HG03045 (cell line): ENCODE data around the gene COPG2.
"Not testable (repeated sequence)": the region's sequence is repeated elsewhere in the genome, so short reads cannot be mapped to it uniquely, and the experiment has no call there.

ENCODE experiments used
- ATAC-seq: cut with Tn5 transposase; IDR thresholded peaks from one replicate; pipeline ENCODE4 v1.9.1; 2021; ENCODE audit warnings: mild to moderate bottlenecking, moderate library complexity; ENCODE audit not compliant: unreplicated experiment

Gene COPG2

DNA sequence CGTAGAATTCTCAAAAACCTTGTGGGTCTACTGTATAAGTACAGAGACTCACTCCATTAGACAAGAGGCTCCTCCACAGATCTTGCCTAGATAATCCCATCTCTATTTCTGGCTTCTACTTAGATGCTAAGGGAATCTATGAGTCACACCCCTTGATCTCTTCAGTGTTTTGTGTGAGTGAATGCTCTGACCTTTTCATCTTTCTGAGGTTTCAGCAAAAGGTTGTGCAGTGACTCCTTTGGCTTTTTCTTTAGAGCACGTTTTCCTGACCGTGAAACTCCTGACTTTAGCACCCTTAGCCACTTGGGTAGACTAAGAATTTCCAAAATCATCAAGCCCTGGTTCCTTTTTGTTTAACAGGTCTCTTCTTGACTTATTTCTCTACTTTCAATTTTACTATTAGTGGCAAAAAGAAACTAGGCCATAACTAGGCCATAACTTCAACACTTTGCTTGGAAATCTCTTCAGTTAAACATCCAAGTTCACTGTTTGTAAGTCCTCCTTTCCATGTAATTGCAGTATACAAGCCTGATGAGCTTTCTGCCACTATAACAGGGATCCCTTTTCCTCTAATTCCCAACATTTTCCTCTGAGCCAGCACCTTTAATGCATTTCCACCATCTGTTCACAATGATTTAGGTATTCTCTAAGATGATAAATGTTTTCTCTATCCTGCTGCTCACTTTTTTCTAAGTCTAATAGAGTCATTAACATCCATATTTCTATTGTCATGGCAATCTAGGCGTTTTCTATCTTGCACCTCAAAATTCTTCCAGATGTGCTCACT is 19.4 kb downstream of the COPG2 start:
- ATAC-seq, result peak; percentile 81

DNA sequence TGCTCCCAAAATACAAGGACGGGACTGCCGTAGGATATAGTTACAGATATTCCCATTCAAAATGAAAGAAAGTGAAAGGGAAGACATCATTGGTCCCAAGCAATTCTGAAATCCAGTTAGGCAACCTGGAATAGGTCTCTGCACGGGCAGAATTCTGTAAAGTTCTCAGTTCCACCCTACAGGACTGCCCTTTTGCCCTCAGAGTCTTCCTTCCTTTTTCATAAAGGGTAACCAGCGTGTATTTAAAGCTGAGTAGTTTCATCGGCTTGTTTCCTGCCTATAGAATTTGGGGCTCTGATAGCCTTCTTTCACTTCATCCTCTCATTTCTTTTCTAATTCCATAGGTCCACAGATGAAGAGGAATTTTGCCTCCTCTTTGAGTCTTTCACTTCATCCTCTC is 20.0 kb downstream of the COPG2 start:
- ATAC-seq, result peak; percentile 36

DNA sequence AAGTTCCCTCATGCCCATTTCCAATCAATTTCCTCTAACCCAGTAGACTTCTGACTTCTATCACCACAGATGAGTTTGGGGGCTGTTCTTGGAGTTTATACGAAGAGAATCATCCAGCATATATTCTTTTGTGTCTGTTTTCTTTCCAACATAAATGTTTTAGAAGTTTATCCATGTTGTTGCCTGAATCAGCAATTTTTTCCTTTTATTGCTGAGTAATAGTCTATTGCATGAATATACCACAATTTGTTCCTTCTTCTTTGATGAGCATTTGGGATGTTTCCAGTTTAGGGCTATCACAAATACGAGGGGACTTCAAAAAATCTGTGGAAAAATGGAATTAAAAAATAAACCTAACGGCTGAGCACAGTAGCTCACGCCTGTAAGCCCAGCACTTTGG is 26.2 kb downstream of the COPG2 start:
- no peak for ATAC-seq

DNA sequence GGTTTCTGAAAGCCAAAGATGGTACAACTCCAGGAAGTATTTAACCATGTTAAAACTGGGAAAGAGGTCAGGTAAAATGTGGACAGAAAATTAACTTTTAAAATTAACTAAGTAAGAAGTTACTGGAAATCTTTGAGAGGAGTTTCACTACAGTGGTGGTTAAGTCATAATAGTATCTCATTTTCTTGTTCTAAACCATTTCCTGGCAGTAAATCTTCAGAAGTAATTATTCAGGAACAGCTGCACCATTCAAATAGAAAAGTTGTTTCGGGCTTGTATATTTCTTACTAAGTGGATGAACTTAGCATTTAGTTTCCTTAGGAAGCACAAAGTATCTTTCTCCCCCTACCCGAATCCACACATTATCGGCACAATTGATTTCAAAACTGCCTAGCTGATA is 27.1 kb downstream of the COPG2 start:
- ATAC-seq, result no peak

DNA sequence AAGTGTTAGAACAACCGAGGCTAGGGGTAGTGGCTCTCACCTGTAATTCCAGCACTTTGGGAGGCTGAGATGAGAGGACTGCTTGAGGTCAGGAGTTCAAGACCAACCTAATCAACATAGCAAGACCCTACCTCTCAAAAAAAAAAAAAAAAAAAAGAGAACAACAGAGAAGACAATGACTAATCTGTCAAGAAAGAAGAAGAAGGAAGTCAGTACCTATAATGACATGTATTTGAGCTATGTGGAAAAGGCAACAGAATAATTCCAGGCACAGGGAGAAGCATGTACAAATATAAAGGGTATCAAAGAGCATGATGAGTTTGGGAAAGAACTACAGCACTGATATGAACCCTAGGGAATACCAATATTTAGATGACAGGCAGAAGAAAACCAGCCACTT is 27.5 kb downstream of the COPG2 start:
- ATAC-seq, result no peak

DNA sequence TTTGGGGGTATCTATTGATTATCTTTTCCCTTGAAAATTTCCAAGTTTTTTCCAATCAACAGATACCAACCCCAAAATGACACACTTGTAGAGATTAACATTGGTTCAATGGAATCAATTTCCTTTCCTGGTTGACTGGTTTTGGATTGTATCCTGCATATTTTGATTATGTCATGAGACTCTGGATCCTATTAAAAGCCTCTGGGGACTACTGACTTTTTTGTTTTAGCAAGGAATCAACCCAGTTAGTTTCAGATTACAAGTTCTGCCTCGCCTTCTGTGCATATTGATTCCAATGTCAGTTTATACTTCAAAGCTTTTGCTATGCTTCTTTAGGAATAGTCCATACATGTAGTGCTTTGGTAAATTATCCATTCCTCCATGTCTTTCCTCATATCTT is 29.2 kb downstream of the COPG2 start:
- no peak for ATAC-seq

DNA sequence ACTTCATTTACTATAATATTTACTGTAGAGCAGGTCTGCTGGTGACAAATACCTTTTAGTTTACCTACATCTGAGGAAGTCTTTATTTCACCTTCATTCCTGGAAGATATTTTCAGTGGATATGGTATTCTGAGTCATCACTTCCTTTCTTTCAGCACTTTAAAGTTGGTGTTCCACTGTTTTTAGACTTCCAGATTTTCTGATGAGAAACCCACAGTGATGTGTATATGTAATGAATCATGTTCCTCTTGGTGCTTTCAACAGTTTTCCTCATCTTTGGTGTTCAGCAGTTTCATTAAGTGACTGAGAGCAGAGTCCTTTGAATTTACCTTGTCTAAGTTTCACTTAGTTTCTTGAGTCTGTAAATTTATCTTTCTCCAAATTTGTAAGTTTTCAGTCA is 36.4 kb downstream of the COPG2 start:
- no peak for ATAC-seq

DNA sequence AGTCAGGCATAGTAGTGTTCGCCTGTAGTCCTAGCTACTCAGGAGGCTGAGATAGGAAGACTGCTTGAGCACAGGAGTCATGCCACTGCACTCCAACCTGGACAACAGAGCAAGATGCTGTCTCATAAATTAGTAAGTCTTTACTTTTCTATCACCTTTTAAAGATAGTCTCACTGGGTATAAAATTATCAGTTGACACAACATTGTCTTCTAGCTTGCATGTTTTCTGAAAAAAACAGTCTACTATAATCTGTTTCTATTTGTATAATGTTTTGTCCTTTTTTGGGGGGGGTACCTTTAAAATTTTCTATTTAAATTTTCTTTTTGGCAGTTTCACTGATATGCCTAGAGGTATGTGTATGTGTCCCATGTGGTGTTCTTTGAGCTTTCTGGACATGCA is 39.6 kb downstream of the COPG2 start:
- no peak for ATAC-seq

DNA sequence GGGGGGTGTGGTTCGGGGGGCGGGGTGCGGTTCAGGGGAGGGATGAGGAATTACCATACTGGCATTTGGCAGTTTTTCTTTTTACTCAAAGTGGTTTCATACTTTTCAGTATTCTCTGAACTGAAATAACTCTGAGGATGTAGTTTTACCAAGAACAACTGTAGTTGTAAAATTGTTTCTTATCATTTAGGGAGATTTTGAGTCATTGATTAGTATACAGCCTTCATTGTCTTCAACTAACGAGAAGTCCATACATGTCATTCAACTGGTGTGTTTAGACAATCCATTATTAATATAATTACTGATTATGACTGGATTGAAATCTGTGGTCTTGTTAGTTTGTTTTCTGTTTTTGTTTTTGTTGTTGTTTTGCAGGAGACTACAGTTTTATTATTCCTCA is 40.8 kb downstream of the COPG2 start:
- no peak for ATAC-seq

DNA sequence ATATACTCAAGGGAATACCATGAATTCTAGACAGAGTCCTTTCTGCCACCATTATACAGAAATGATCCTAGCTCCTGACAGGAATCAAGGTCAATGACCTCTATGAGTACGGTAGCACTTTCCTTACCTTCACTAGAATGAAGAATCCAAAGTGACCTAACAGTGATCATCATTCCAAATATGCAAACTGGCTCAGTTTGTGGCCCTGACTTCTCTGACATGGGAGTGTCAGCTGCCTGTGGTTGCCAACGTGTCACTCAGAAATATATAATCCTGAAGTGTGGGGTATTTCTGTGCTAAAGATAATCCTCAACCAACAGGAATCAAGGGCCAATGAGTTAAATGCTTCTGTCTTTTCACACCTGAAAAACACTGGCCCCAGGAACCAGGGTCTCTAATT is 45.7 kb downstream of the COPG2 start:
- no peak for ATAC-seq

DNA sequence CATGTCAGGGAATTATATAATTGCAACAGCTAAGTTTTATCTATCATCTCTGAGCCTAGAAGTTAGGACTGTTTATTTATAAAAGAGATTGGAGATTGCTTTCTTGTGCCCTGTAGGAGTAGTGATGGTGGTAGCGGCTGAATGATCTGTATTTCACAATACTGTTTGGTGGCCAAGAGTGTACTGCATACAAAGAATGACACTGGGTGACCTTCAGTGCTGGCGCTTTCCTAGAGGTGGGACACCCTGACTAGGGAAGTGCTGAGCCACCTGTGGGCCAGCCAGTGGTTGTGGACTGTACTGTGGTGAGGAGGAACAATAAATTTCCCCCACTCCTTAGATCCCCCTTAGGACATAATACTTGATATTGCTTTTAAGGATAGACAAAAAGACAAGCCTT is 53.0 kb downstream of the COPG2 start:
- ATAC-seq, result no peak

DNA sequence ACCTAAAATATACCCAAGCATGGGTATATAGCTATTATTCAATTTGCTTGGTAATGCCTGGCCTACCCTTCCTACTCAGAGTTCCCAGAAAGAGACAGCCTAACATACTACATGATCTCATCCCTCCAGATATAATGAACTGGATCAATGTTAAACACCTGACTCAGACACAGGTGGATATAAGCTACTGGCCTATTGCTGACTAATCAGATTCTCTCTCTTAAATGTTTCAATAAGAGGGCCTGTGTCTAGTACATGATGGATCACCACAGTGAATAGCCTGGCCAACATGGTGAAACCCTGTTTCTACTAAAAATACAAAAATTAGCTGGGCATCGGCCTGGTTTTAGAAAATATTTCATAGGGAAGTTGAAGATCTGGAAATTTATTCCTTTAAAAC is 54.1 kb downstream of the COPG2 start:
- ATAC-seq, result no peak

DNA sequence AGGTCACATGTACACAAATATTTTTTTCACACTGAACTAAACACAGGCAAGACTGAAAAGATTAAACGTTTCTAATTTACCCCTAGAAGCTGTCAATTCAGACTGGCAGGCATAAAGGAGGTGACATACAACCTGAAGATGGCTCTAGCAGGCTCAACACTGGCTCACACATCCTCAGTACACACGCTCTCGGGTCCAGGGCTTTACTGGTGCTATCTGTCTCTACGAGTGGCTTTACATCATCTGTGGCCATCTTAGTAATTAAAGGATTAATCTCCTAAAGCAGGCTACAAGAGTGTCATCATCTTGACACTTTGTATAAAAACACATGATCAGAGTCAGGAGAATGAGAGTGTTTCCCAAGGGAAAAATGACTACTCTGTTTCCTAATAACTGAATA is 57.3 kb downstream of the COPG2 start:
- ATAC-seq, result no peak

DNA sequence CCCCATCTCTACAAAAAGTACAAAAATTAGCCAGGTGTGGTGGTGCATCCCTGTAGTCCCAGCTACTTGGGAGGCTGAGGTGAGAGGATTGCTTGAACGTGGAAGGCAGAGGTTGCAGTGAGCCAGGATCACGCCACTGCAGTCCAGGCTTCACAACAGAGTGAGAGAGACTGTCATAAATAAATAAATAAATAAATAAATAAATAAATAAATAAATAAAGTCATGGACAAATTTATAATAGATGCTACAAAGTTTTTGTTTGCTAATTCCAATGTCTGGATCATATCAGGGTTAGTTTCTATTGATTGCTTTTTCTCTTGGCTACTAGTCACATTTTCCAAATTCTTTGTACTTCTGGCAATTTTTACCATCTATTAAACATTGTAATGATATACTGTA is 61.5 kb downstream of the COPG2 start:
- not testable (repeated sequence) for ATAC-seq

DNA sequence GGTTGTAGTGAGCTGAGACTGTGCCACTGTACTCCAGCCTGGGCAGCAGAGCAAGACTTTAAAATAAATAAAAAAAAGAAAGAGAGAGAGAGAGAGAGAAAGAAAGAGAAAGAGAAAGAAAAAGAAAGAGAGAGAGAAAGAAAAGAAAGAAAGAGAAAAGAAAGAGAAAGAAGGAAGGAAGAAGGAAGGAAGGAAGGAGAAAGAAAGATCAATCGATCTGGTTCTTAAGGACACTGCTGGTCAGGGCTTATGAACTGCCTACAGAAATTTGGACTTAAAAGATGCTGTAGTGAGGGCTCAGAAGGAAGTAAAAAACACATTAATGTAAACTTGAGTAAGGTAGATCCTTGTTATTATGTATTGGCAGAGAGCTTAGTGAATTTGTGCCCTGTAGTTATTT is 62.4 kb downstream of the COPG2 start:
- no peak for ATAC-seq

DNA sequence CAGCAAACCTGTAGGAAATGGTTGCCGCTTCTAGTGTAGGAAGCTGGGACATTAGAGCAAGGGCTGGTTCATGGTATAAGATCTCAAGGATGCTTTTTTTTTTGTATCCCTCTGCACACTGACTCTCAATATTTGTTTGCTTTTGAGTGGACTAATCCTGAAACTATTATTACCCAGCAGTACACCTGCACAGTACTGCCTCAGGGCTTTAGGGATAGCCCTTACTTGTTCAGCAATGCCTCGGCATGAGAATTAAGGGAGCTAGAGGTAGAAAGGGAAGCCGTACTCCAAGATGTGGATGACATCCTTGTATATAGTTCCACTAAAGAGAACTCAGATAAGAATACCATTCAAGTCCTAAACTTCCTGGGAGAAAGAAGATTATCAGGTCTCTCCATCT is 70.5 kb downstream of the COPG2 start:
- ATAC-seq, result no peak

DNA sequence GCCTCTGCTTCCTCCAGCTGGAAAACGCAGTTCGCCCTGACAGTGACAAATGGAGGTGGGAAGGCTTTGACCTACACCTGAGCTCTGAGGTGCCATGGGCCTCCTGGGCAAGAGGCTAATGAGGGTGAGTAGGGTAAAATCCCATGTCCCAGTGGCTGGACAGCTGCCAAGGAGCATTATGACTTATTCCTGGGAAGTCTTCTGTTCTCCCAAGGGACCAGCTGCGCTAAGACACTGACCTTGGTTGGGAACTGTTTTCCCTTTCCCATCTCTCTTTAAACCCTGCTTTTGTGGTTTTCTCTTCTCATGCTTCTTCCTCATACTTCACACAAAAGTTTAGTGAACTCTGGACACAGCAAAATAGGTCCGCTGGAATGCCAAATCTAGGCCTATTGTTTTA is 72.6 kb downstream of the COPG2 start:
- no peak for ATAC-seq

DNA sequence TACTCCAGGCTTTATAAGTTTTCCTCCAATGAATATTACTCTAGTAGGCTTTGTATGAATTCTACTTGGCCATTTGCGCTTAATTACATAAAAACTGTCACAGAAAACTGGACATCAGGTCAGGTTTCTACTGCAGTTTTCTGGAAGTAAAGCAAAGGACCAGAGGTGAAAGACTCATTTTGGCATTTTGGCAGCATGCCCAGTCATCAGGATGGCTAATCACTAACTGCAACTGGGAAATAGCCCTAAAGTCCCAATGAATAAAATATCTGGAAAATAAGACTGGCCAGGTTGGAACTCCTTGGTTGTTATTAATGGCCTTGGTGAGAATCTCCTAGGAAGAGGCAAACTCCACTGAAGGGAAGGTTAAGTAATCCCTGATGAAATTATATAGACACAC is 75.5 kb downstream of the COPG2 start:
- no peak for ATAC-seq

DNA sequence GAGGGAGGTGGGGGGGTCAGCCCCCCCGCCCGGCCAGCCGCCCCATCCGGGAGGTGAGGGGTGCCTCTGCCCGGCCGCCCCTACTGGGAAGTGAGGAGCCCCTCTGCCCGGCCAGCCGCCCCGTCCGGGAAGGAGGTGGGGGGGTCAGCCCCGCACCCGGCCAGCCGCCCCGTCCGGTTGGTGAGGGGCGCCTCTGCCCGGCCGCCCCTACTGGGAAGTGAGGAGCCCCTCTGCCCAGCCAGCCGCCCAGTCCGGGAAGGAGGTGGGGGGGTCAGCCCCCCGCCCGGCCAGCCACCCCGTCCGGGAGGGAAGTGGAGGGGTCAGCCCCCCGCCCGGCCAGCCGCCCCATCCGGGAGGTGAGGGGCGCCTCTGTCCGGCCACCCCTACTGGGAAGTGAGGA is 77.1 kb downstream of the COPG2 start:
- not testable (repeated sequence) for ATAC-seq

DNA sequence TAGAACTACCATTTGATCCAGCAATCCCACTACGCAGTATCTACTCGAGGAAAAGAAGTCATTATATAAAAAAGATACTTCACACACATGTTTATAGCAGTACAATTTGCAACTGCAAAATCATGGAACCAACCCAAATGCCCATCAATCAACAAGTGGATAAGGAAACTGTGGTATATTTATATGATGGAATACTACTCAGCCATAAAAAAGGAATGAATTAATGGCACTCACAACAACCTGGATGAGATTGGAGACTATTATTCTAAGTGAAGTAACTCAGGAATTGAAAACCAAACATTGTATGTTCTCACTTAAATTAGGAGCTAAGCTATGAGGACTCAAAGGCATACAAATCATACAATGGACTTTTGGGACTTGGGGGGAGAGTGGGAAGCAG is 82.6 kb downstream of the COPG2 start:
- ATAC-seq, result not testable (repeated sequence)

DNA sequence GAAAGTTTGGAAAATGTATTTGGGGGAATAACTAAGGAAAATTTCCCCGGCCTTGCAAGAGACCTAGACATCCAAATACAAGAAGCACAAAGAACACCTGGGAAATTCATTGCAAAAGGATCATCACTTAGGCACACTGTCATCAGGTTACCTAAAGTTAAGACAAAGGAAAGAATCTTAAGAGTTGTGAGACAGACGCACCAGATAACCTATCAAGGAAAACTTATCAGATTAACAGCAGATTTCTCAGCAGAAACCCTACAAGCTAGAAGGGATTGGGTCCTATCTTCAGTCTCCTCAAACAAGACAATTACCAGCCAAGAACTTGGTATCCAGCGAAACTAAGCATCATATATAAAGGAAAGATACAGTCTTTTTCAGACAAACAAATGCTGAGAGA is 93.4 kb downstream of the COPG2 start:
- not testable (repeated sequence) for ATAC-seq

DNA sequence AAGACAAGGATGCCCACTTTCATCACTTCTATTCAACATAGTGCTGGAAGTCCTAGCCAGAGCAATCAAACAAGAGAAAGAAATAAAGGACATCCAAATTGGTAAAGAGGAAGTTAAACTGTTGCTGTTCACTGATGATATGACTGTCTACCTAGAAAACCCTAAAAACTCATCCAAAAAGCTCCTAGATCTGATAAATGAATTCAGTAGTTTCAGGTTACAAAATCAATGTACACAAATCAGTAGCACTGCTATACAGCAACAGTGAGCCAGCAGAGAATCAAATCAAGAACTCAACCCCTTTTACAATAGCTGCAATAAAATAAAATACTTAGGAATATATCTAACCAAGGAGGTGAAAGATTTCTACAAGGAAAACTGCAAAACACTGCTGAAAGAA is 98.4 kb downstream of the COPG2 start:
- ATAC-seq, result not testable (repeated sequence)

DNA sequence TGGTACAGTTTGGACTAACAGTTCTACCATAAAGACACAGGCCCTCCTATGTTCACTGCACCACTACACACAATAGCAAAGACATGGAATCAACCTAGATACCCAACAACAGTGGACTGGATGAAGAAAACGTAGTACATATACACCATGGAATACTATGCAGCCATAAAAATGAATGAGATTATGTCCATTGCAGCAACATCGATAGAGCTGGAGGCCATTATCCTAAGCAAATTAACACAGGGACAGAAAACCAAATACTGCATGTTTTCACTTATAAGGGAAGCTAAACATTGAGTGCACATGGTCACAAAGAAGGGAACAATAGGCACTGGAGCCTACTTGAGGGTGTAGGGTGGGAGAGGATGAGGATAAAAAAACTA is 101.7 kb downstream of the COPG2 start:
- ATAC-seq, result no peak
